GM12878 (cell line): ENCODE results near the gene SMPD2. TPM values are rescaled to one million over a fixed set of nuclear protein-coding genes. Genes with fewer than 3 reads are reported as not detected.
A peak's percentile ranks its signal among the peaks of the same experiment; 100 is the strongest.

ENCODE experiments used
- CEBPZ ChIP-seq: fragments of 150-350 bp; IDR thresholded peaks from 2 replicates; pipeline ENCODE4 v1.6.1; 2016; ENCODE audit warnings: low read depth, low read length
- CHD2 ChIP-seq: IDR thresholded peaks from 2 replicates; pipeline ENCODE4 v1.6.1; 2011; ENCODE audit warnings: low read depth, low read length, improper control_type of control experiment, borderline replicate concordance
- CREB1 ChIP-seq: IDR thresholded peaks from 2 replicates; pipeline ENCODE4 v1.6.1; 2012; ENCODE audit warnings: low read depth, mild to moderate bottlenecking, inconsistent platforms
- CREM ChIP-seq: IDR thresholded peaks from 2 replicates; pipeline ENCODE4 v1.6.1; 2014; ENCODE audit warnings: antibody characterized with exemption, low read depth
- FOXK2 ChIP-seq: fragments of 450-650 bp; IDR thresholded peaks from 2 replicates; pipeline ENCODE4 v1.6.1; 2017; ENCODE audit warnings: mild to moderate bottlenecking, moderate library complexity
- GATAD2B ChIP-seq: fragments of 450-650 bp; conservative IDR thresholded peaks from 2 replicates; pipeline ENCODE4 v1.6.1; 2017; ENCODE audit warnings: low read depth, mild to moderate bottlenecking, moderate library complexity
- KDM1A ChIP-seq: fragments of 200-600 bp; sonication (generic); IDR thresholded peaks from 2 replicates; pipeline ENCODE4 v1.6.1; 2016; ENCODE audit warnings: borderline replicate concordance
- LARP7 ChIP-seq: fragments of 450-650 bp; IDR thresholded peaks from 2 replicates; pipeline ENCODE4 v1.6.1; 2017; ENCODE audit warnings: mild to moderate bottlenecking
- NR2C1 ChIP-seq: fragments of 450-650 bp; IDR thresholded peaks from 2 replicates; pipeline ENCODE4 v1.6.1; 2017; ENCODE audit warnings: antibody characterized with exemption, mild to moderate bottlenecking, moderate library complexity
- NR2F1 ChIP-seq: fragments of 450-650 bp; conservative IDR thresholded peaks from 2 replicates; pipeline ENCODE4 v1.6.1; 2017; ENCODE audit warnings: mild to moderate bottlenecking
- PAX5 ChIP-seq: IDR thresholded peaks from 2 replicates; pipeline ENCODE4 v1.6.1; 2011; ENCODE audit warnings: low read depth, low read length, borderline replicate concordance
- PKNOX1 ChIP-seq: fragments of 450-650 bp; IDR thresholded peaks from 2 replicates; pipeline ENCODE4 v1.6.1; 2016; ENCODE audit warnings: mild to moderate bottlenecking
- POU2F2 ChIP-seq: IDR thresholded peaks from 3 replicates; pipeline ENCODE4 v1.6.1; 2011; ENCODE audit warnings: low read depth, mild to moderate bottlenecking, low read length, borderline replicate concordance
- RCOR1 ChIP-seq: conservative IDR thresholded peaks from 2 replicates; pipeline ENCODE4 v1.6.1; 2012; ENCODE audit warnings: low read depth, low read length, improper control_type of control experiment
- RELB ChIP-seq: fragments of 450-650 bp; IDR thresholded peaks from 2 replicates; pipeline ENCODE4 v1.6.1; 2017; ENCODE audit warnings: low read depth, mild to moderate bottlenecking, moderate library complexity
- SPI1 ChIP-seq: IDR thresholded peaks from 2 replicates; pipeline ENCODE4 v1.6.1; 2011; ENCODE audit warnings: low read depth, mild to moderate bottlenecking, low read length, moderate library complexity, borderline replicate concordance; ENCODE audit not compliant: insufficient read depth
- STAT3 ChIP-seq: IDR thresholded peaks from 2 replicates; pipeline ENCODE4 v1.6.1; 2011; ENCODE audit warnings: low read depth, low read length, improper control_type of control experiment
- TAF1 ChIP-seq: IDR thresholded peaks from 2 replicates; pipeline ENCODE4 v1.6.1; 2011; ENCODE audit warnings: mild to moderate bottlenecking, low read depth, low read length, borderline replicate concordance
- TCF7 ChIP-seq: IDR thresholded peaks from 2 replicates; pipeline ENCODE4 v1.6.1; 2014; ENCODE audit warnings: antibody characterized with exemption, borderline replicate concordance
- ZBTB11 ChIP-seq: fragments of 450-650 bp; formaldehyde crosslinking; IDR thresholded peaks from 2 replicates; pipeline ENCODE4 v1.5.0; 2022; ENCODE audit warnings: mild to moderate bottlenecking, missing genetic modification characterization
- ZNF207 ChIP-seq: fragments of 450-650 bp; IDR thresholded peaks from 2 replicates; pipeline ENCODE4 v1.6.1; 2014; ENCODE audit warnings: antibody characterized with exemption, mild to moderate bottlenecking, borderline replicate concordance
- ZZZ3 ChIP-seq: IDR thresholded peaks from 2 replicates; pipeline ENCODE4 v1.6.1; 2011; ENCODE audit warnings: low read depth; ENCODE audit not compliant: control insufficient read depth, insufficient read length
- polyA plus RNA-seq, 11 experiments: library from polyadenylated mRNA; depleted of rRNA in 4 of 11; unstranded in 6 of 11; stranded (reverse) in 5 of 11; fragments of >200 nt; fragmentation: Nextera tagmentation in 4 of 11; fragmentation: Illumina TruSeq in 1 of 11; extraction: Ambion mirVana in 4 of 11; extraction: Trizol in 1 of 11; gene quantifications; 1 replicate in 1 of 11; 2 replicates in 10 of 11; pipeline versions ENCODE4 v1.2.1 to v1.2.3, GENCODE V29; 2011 to 2016; ENCODE audit warnings: inconsistent platforms in 2 of 11, missing spikeins in 2 of 11, low read depth in 1 of 11
- total RNA-seq, 4 experiments: library from RNA; depleted of rRNA in 3 of 4; stranded (reverse); fragments of >200 nt in 3 of 4; fragmentation: Illumina TruSeq in 1 of 4; extraction: Trizol in 1 of 4; gene quantifications; 2 replicates each; pipeline versions ENCODE4 v1.2.1 to v1.2.3, GENCODE V29; 2013 to 2021

Gene SMPD2
- total and polyA plus RNA-seq, 10 of the 15 experiments (the other 5 are each of a cell fraction or from before 2014, with no cell fraction given) = 0.06 to 15.4 (median 9.7) TPM

- no peak for TF ChIP-seq ZBTB11 (CRISPR knock-in tag)
- no peak for TF ChIP-seq KDM1A
- TF ChIP-seq CREM = peak; percentile 44; the same call in 1 of the 2 replicates
- TF ChIP-seq PAX5 = no peak
- no peak for TF ChIP-seq TAF1
- TF ChIP-seq CHD2 = no peak
- peak; percentile 91 for TF ChIP-seq RELB
- TF ChIP-seq LARP7 = no peak
- 0 out of 2 replicates have a peak, but pooled peaks have one; percentile 60 for TF ChIP-seq RCOR1
- TF ChIP-seq CREB1 = peak; percentile 44; the same call in 1 of the 2 replicates
- no peak for TF ChIP-seq FOXK2
- TF ChIP-seq TCF7 = no peak
- no peak for TF ChIP-seq ZNF207
- TF ChIP-seq STAT3 = no peak
- TF ChIP-seq SPI1 = peak; percentile 58
- TF ChIP-seq PKNOX1 = peak; percentile 53; the same call in 1 of the 2 replicates
- no peak for TF ChIP-seq NR2C1
- no peak for TF ChIP-seq ZZZ3
- no peak for TF ChIP-seq NR2F1
- TF ChIP-seq CEBPZ = no peak
- no peak for TF ChIP-seq GATAD2B
- no peak for TF ChIP-seq POU2F2
Measured at GRCh38 chr6:109458774-109459531, 18.4 kb downstream of the SMPD2 start (continued).
